Right forelimb (tissue), 1 donor: ENCODE measurements around the gene LASP1.

ENCODE experiments used
- DNase-seq: peaks from one replicate; pipeline ENCODE4 v3.0.0-alpha.2; 2018

Gene LASP1

DNA sequence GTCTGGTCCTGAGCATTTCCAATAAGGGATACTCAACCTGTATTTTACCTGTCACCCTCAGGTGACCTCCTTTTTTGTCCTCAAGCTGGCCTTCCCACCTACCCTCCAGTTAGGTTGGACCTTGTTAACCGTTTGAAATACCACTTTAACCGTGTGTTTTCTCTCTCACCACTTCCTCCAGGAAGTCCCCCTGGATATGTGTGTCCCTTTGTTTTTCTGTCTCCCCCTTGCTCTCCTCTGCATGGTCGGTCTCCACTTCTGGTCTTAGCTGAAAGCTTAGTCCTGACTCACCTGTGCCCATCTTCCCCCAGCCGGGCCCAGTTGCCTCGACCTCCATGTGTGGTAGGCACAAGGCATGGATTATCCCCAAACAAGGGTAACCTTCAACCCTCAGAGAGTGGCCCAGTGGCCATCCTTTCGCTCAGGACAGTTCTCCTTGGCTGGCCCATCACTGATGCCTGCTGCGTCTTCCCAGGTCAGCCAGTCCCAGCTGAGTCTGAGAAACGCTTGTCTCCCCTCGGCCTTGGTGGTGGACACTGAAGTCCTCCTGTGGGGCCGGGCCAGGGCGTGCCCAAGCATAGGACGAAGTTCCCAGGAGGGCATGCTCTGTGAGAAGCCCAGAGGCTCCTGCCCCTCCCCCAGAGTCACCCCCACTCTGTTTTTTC, 20.0 kb downstream of the LASP1 start:
- no peak for DNase-seq

DNA sequence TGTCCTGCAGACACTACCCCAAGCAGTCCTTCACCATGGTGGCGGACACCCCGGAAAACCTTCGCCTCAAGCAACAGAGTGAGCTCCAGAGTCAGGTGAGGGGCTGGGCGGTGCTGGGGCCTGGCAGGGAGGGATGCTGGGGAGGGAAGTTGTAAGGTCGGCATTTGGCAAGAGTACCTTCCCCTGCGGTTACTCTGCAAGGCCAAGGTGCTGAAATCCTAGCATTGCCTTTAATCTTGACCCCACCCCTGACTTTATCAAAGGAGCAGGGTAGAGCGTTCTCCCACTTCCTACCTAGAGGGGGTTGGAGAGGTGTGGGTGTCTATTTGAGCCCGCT, 20.5 kb downstream of the LASP1 start:
- no peak for DNase-seq

DNA sequence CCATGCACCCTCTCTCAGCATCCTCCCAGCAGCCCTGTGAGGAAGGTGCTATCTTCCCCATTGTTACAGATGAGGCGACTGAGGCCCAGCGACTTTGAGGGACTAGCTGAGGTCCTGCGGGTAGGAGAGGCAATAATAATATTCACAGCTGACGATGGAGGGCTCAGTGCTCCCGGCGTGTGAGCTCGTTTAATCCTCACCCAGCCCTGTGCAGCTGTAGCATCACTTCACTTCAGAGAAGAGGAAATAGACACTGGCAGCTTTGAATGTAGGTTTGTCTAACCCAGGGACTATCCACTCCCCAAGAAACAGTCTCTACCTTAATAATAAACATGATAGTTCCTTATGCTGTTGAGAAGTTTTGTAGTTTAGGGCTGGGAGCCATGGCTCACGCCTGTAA, 21.6 kb downstream of the LASP1 start:
- DNase-seq: no peak

DNA sequence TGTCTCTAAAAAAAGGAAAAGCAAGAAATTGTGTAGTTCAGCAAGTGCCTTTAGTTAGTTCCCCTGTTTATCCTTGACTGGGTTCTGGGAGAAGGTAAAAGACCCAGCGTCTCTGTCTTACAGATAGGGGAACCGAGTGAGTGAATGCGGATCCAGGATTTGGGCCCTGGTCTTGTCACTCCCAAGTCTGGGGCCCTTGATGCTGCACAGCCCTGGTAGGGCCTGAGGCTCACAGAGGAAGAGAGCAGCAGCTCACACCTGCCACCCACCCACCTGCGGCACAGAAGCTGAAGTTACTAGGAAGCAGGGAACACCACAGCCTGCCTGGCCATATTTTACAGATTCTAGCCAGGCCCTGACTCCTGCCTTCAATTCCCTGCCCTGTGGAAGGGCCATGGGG, 22.2 kb downstream of the LASP1 start:
- no peak for DNase-seq

DNA sequence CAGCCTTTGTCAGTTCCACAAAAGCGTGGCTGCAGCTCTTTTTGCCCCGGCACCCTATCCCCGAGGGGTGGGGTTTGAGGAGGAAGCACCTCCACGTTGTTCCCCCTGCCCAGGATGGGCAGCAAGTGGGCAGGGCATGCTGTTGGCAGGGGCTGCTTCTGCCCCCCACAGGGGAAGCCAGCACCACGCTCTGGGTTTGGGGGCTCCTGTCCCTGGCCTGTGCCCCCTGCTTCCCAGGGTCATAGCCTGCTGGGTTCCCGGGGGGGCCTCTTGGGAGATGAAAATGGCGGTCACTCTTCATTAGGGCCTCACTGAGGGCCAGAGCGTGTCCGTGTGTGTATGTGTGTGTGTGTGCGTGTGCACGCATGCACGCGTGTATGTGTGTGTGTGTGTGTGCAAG, 22.8 kb downstream of the LASP1 start:
- DNase-seq: no peak

DNA sequence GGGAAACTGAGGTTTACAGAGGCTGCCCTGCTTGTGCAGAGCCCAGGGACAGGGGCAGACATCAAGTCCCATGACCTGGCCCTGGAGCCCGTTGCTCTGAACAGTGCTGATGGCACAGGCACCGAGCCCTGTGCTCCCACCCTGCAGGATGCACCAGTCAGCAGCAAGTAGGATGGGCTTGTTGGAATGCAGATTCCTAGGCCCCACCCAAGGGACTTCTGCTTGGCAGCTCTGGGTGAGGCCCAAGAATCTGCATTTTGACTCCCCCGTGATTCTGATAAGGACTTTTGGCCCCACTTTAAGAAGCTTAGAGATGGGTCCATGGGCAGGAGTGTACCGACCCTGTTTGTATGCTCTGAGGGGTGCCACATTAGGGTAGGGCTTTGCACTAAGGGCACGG, 23.3 kb downstream of the LASP1 start:
- DNase-seq: no peak

DNA sequence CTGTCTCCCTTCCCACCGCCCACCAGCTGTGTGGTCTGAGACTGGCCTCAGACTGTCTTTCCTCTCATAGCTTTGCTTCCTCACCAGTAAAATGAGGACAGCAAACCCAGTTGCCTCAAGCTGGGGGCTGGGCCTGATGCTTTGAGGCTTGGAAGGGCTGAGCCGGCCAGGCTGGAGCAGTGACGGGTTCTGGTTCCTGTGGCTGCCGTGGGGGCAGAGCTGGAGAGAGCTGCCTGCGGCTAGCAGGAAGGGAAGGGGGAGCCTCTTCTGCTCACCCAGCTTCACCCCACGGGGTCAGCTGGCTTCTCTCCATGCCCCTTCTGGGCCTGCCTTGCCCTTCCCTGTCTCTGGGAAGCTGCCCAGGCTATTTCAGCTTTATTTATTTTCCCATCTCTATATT, 23.7 kb downstream of the LASP1 start:
- DNase-seq: no peak

DNA sequence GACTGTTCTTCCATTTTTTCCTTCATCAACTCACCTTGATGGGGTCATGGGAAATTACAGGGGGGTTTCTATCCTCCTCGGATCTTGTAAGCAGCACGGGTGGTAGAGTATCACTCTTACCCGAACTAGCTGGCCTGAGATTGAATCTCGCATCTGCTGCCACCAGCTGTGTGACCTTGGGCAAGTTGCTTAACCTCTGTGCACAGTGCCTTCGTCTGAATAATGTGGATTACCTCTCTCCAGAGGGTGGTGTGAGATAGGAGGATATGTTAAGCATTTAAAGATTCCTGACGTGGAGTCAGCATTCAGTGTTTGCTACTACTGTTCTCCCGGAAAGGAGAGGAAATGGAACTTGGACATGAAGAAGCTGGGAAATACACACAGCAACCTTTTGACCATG, 24.4 kb downstream of the LASP1 start:
- no peak for DNase-seq

DNA sequence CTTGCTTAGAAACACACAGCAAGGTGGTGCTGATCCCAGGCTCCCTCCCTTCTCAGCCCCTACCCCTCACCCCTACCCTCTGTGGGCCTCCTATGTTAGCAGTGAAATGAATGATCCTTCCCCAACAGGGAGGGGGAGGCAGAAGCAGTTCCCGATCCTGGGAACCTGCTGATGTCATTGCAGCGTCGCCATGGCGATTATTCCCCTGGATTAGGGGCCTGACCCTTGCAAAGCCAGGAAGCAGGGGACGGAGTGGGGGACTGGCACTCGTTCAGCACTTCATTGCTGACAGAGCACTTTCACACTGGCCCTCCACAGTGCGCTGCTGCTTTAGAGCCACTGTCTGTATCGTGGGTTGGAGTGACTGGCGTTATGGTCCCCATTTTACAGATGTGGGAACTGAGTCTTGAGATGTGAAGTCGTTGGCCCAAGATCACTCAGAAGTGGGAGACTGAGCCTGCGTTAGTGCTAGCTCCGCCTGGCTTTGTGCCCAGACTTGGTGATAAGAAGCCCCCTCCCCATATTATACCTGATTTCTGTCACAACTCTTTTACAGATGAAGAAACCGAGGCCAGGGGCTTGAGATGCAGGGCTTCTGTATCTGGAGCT, 26.6 kb downstream of the LASP1 start:
- no peak for DNase-seq

DNA sequence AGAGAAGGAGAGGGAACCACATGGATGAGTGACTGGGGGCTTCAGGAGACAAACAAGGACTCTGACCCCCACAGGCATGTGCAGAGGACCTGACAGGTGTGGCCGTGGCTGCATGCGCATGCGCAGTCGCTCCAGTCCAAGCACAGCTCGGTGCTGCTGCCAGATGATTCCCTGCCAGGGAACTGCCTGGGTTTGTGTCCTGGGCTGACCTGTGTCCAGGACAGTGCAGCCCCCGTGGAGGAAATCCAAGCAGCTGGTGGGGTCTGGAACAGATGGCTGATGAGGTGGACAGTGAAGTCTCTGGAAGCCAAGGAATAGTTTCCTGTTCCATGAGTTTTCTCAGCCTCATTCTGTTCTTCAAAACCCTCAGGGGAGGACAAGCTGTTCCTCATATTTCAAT, 27.3 kb downstream of the LASP1 start:
- peak; percentile 72 for DNase-seq

DNA sequence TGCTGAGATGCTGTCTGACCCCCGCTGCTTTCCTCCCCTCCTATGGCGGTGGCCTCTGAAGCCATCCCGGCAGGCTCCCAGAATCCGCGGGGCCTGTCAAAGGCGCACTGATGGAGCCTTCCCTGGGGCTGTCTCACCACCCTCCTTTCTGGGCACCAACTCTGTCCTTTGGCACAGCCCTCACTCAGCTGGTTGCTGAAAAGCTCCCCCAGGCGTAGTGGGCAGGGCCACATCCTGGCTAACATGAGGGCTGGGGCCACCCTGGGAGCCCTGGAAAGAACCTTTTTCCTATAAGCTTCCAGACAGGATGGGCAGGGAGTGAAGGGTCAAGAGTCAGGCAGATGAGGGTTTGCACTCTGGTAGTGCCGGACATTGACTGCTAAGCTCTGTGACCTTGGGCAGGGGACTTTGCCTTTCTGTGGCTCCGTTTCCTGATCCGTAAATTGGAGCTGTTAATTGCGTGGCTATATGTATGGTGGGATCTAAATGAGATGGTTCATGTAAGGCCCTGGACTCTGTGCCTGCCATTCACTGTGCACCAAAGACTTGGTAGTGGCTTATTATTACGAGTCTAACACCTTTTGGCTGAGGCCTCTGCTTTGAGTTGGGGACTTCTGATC, 27.9 kb downstream of the LASP1 start:
- no peak for DNase-seq

DNA sequence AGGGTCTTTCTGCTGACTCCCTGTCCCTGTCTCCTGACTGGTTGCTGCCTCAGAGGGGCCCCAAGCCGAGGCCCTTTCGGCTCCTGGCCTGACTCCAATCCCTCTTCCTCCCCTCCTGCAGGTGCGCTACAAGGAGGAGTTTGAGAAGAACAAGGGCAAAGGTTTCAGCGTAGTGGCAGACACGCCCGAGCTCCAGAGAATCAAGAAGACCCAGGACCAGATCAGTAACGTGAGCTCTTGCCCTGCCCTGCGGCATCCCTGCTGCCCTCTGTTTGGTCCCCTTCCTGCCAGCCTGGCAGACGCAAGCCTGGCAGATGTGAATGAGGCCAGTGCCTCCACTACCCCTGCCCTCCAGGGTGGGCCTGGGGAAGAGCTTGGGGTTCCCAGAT, 28.4 kb downstream of the LASP1 start:
- DNase-seq: no peak

DNA sequence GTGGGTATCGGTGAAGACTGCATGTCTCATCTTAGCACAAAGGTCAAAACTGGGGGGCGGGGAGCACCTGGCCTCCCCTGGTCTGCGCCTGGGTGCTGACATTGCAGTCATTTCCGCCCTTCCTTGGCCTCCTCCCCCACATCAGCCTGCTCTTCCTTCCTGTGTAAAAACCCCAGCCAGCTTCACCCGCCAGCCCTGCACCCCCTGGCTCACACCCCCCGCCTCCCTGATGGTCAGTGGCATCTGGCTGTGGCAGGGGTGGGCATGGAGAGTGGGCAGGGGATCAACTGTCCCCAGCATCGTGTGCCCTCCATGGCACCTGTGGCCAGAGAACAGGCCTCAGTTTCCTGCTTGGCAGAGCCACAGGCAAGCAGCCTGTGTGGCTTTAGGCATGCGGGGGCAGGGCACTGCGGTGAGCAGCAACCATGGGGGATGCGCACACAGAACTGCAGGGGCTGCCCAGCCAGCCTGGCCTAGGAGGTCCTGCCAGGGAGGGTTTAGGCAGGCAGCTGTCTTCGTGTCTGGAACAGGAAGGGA, 29.0 kb downstream of the LASP1 start:
- DNase-seq: no peak

DNA sequence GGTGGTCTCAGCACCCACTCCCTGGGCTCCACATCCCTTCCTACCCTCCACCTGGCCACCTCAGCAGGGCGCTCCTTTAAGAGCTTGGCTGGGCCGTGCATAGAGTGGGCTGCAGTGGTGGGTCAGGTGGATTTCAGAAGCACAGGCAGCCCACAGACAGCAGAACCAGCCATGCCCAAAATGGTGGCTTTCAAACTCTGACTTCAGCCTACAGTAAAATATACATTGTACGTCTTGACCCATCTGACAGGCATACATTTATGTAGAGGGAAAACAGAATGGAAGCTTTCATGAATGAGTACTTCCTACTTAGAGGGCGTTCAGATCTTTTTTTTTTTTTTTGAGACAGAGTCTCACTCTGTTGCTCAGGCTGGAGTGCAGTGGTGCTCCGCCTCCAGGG, 29.6 kb downstream of the LASP1 start:
- DNase-seq: no peak

DNA sequence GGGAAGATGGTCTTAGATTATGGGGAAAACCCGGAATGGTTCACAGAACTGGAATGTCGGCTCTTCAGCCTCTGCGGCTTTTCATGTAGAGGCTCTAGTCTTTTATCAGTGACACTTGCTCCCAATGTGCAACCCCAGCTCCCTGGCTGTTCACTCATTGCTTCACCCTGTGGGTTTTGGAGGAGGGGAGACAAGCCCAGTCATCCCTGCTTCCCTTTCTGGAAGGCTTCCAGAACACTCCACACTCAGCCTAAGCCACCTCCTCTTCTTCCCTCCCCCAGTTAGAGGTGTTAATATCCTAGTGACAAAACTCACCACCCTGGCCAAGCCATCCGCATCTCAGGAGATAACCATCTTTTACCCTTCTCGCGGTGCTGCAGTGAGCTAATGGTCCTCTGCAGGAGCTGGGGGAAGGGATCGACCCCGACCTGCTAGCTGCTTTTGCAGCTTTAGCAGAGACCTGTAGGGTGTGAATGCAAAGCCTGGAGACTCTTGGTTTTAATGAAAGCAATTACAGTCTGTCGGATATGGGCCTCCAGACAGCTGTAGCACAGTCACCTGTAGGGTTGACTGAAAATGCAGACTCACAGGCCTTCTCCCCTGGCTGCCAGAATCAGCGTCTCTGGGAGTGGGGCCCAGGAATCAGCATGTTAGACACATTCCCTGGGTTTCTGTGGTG, 31.3 kb downstream of the LASP1 start:
- DNase-seq: no peak

DNA sequence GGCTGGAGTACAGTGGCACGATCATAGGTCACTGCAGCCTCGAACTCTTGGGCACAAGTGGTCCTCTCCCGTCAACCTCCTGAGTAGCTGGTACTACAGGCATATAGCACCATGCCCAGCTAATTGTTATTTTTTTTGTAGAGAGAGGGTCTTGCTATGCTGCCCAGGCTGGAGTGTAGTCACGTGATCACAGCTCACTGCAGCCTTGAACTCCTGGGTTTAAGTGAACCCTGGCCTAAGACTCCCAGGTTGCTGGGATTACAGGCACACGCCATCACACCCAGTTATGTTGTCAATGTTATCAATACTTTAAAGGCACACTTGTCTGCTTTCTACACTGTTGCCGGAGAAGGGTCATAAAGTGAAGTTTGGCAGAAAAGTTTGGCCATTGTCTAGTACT, 33.5 kb downstream of the LASP1 start:
- DNase-seq: no peak

DNA sequence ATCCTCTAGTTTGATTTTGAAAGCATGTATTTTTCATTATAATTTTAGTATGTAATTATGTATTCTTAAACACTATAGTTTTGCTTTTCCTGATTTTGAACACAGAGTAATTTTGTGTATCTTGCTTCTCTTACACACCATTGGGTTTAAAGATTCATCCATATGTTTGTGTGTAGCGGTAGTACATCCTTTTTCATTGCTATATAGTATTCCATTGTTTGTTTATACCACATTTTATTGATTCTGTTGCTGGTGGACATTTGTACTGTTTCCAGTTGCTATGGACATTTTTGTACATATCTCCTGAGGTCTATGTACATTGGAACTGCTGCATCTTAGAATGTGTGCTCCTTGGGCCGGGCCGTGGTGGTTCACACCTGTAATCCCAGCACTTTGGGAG, 35.0 kb downstream of the LASP1 start:
- no peak for DNase-seq

DNA sequence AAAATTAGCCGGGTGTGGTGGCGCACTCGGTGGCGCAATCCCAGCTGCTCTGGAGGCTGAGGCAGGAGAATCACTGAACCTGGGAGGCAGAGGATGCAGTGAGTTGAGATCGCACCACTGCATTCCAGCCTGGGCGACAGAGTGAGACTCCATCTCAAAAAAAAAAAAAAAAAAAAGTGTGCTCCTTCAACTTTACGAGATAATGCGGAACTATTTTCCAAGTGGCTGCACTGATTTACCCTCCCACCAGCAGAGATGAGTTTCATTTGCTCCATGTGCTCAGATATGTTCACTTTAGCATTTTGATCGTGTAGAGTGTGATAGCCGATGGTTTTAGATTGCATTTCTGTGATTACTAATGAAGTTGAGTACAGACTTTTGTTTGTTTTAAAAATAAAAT, 35.5 kb downstream of the LASP1 start:
- DNase-seq: no peak

DNA sequence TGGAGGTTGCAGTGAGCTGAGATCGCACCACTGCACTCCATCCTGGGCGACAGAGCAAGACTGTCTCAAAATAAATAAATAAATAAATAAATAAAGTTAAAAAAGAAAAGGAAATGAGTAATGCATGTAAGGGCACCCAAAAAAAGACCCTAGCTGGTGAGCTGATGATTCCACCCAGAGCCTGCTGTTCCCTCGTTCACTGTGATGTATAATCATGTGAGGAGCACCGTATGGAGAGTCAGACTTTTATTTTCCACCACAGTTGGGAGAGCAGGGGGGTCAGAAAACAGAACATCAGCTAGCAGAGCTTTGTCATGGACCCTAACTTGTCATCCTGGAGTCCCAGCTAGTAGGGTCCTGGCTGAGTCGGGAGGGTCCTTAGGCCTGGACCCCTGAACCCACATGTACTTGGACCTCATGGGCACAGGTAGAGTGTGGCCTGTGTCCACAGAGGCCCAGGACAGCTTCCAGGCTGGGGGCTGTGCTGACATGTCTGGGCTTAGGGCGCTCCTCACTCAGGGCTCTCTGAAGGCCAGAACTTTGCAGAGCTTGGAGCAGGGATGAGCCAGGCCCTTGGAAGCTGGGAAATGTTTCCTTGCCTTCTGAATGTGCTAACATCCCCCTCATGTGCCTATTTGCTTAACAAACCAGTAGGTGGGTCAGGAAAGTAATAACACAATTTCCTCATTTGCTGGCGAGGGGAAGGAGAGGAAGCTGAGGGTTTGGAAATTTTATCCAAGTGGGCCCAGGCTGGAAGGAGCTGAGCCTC, 36.8 kb downstream of the LASP1 start:
- peak; percentile 40 for DNase-seq

DNA sequence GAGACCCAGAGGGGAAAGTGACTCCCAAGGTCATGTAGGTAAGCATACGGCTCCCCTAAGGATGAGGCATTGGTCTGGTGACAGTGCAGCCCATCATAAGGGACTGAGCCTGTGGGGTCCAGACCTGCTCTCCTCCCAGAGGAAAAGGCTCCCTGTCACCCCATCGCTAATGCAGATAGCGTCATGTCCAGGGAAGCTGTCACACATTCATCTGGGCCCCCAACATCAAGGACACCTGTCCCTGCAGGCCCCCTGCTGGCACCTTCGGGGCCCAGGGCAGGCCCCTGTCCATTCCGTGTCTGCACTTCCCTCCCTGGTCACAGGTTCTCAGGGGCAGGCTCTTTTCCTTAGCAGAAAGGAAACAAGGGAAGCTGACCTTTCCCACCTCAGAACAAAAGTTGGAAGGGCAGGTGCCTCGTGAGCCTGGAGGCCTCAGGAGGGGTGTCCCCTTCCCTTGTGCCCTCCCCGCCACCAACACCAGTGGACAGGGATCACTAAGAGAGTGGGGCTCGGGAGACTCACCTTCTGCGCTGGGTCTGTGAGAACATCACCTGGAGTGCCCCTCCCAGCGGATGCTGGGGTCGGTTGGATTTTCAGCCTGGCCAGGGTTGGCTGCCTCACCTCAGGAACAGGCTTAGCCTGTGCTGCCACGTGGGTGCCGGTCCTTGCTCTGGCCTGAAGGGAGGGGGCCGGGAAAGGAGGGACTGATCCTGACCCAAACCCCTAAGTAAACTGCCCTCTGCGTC, 38.2 kb downstream of the LASP1 start:
- DNase-seq: peak; percentile 38

DNA sequence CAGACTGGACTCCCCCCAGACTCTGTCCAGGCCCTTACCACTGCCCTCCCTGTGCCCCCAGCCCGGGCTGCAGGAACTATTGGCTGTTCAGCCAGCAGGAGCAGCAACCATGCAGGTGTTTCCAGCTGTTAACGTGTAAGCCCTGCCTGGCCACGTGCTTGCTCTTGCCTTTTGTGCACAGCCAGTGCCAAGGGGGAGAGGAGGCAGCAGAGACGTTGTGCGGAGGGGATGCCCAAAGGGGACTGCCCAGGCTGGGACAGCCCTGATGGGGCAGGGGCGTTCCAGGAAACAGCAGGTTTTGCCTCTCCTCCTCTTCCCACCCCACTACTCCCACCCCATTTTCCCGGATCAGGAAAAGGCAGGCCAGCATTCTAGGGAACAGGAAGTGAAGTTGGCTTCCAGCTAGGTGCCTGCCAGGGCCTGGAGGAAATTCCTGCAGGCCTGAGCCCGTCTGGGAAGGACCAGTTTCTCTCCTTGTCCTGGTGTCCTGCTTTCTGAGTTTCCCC, 38.9 kb downstream of the LASP1 start:
- peak; percentile 27 for DNase-seq

DNA sequence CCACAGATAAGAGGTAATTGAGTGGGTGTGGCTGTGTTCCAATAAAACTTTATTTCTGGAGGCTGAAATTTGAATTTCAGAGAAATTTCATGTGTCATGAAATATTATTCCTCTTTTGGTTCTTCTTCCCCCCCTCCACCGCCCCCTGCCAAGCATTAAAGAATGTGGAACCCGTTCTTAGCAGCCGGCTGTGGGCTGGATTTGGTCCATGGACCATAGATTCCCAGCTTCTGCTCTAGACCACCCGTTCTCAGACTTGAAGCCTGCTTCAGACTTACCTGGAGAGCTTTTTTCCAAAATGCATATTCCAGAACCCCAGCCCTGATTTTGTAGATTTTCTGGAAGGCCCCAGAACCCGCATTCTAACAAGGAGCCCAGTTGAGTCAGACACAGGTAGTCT, 40.5 kb downstream of the LASP1 start:
- DNase-seq: no peak
